RWPE2 (cell line): Measurements from ENCODE around the gene TRPV4.

Experiments
- ATAC-seq: fragments of 200-7000 bp; cut with Tn5 transposase; 3 replicates; pipeline ENCODE4 v1.9.1; 2021; ENCODE audit warnings: low read depth
- DNase-seq: peaks from one replicate; pipeline ENCODE4 v3.0.0-alpha.2; 2020; ENCODE audit warnings: low spot score
- H3K27ac ChIP-seq: fragments of 450-650 bp; 2 replicates; pipeline ENCODE4 v1.5.1; 2017; ENCODE audit warnings: mild to moderate bottlenecking; ENCODE audit not compliant: poor library complexity, severe bottlenecking
- H3K27me3 ChIP-seq: fragments of 250-450 bp; sonication (Bioruptor Pico); 2 replicates; pipeline ENCODE4 v1.5.1; 2021; ENCODE audit warnings: mild to moderate bottlenecking, moderate library complexity; ENCODE audit not compliant: insufficient read depth, poor library complexity, severe bottlenecking
- H3K36me3 ChIP-seq: fragments of 250-450 bp; sonication (Bioruptor Pico); 2 replicates; pipeline ENCODE4 v1.5.1; 2020; ENCODE audit warnings: low read depth, mild to moderate bottlenecking, moderate library complexity
- H3K4me1 ChIP-seq: fragments of 250-450 bp; sonication (Bioruptor Pico); 2 replicates; pipeline ENCODE4 v1.5.1; 2021; ENCODE audit warnings: mild to moderate bottlenecking, moderate library complexity; ENCODE audit not compliant: insufficient read depth, poor library complexity, severe bottlenecking
- H3K4me3 ChIP-seq: fragments of 250-450 bp; sonication (Bioruptor Pico); 2 replicates; pipeline ENCODE4 v1.5.1; 2021; ENCODE audit warnings: mild to moderate bottlenecking, moderate library complexity; ENCODE audit not compliant: severe bottlenecking
- H3K9me3 ChIP-seq: fragments of 250-450 bp; sonication (Bioruptor Pico); 2 replicates; pipeline ENCODE4 v1.5.1; 2021; ENCODE audit warnings: mild to moderate bottlenecking, moderate library complexity; ENCODE audit not compliant: severe bottlenecking
- CTCF ChIP-seq: fragments of 450-650 bp; IDR thresholded peaks from one replicate; pipeline ENCODE4 v1.5.1; 2017; ENCODE audit warnings: mild to moderate bottlenecking, moderate library complexity; ENCODE audit not compliant: poor library complexity, severe bottlenecking

Gene TRPV4

GRCh38 chr12:109797905-109798669 lies 35.1 kb downstream of the TRPV4 start:
- Histone ChIP-seq H3K9me3 (no peaks in the 10 kb centered on the region), H3K27me3 (no peaks in the 10 kb centered on the region), H3K27ac (no peak overlapping the region), H3K36me3 (no peaks in the 10 kb centered on the region), H3K4me1 (peaks cover 4% of the 10 kb centered on the region), H3K4me3 (no peak overlapping the region)
- no peak for DNase-seq
- ATAC-seq = no peak
- no peak for TF ChIP-seq CTCF

- no peak overlapping the region for H3K27ac ChIP-seq
- no peaks in the 10 kb centered on the region for H3K36me3 ChIP-seq
- no peaks in the 10 kb centered on the region for H3K9me3 ChIP-seq
- H3K4me1 ChIP-seq = peaks cover 4% of the 10 kb centered on the region
- DNase-seq (no peak), ATAC-seq (no peak)
- no peaks in the 10 kb centered on the region for H3K27me3 ChIP-seq
- no peak overlapping the region for H3K4me3 ChIP-seq
- no peak for TF ChIP-seq CTCF
Observed at GRCh38 chr12:109796057-109796456, 37.1 kb downstream of the TRPV4 start.

- Histone ChIP-seq H3K9me3 (no peaks in the 10 kb centered on the region), H3K27me3 (no peaks in the 10 kb centered on the region), H3K4me1 (peaks cover 4% of the 10 kb centered on the region), H3K36me3 (no peaks in the 10 kb centered on the region), H3K27ac (peak overlapping the region; percentile 9), H3K4me3 (no peak overlapping the region)
- DNase-seq = no peak
- no peak for TF ChIP-seq CTCF
- peak; percentile 61 for ATAC-seq
Observed at GRCh38 chr12:109795023-109795422, 38.2 kb downstream of the TRPV4 start.

GRCh38 chr12:109793826-109794501 lies 39.2 kb downstream of the TRPV4 start:
- Histone ChIP-seq H3K27me3 (no peaks in the 10 kb centered on the region), H3K36me3 (no peaks in the 10 kb centered on the region), H3K9me3 (no peaks in the 10 kb centered on the region), H3K4me3 (no peak overlapping the region), H3K4me1 (peaks cover 4% of the 10 kb centered on the region), H3K27ac (no peak overlapping the region)
- peak; percentile 39 for DNase-seq
- ATAC-seq = no peak
- no peak for TF ChIP-seq CTCF

- H3K4me1 ChIP-seq = peaks cover 4% of the 10 kb centered on the region
- no peak for DNase-seq
- no peaks in the 10 kb centered on the region for H3K36me3 ChIP-seq
- H3K27ac ChIP-seq = no peak overlapping the region
- H3K27me3 ChIP-seq = no peaks in the 10 kb centered on the region
- ATAC-seq = no peak
- no peaks in the 10 kb centered on the region for H3K9me3 ChIP-seq
- H3K4me3 ChIP-seq = no peak overlapping the region
- TF ChIP-seq CTCF = no peak
Observed at GRCh38 chr12:109793411-109793810, 39.8 kb downstream of the TRPV4 start.
